ENCODE data around the gene FKBP11. TPM values are rescaled to one million over a fixed set of nuclear protein-coding genes. Genes with fewer than 3 reads are reported as not detected.
"Not testable (repeated sequence)": the region's sequence is repeated elsewhere in the genome, so short reads cannot be mapped to it uniquely, and the experiment has no call there.

The FKBP11 gene
- total and polyA plus RNA-seq, 2 donors: 17.7 to 19.4 TPM

GRCh38 chr12:48882315-48882687 lies 43.0 kb downstream of the FKBP11 start:
- H3K27ac ChIP-seq (ENCODE audit: low read depth): no peak overlapping the region
- H3K4me3 ChIP-seq (ENCODE audit: low read depth, low read length): no peak overlapping the region
- DNase-seq (ENCODE audit: extremely low spot score): no peak
- WGBS: 10% methylated on average over 10 of the region's 10 CpGs
- no peaks in the 10 kb centered on the region for H3K36me3 ChIP-seq (ENCODE audit: insufficient read depth)
- no peaks in the 10 kb centered on the region for H3K4me1 ChIP-seq (ENCODE audit: insufficient read depth)

DNA sequence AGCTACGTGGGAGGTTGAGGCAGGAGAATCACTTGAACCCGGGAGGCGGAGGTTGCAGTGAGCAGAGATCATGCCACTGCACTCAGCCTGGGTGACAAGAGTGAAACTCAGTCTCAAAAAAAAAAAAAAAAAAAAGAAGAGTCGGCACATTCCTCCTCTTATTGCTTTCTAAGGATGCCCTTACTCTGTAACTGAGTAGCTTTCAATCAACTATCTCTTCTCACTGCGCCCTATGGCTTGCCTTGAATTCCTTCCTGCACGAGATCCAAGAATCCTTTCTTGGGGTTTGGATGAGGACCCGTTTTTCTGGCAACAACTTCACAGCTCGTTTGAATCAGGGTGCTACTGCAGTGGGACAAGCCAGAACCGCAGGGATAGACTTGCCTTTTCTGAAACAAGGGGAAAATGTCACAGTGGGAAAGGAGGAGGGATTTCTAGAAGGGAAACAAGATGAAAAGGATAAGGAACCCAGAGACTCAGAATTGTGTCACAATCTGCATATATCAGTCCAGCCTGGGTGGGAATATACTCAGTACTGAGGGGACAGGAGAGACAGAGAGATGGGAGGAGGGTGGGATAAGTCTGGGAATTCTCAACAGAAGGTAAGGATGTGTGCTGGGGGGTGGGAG lies 43.5 kb downstream of the FKBP11 start:
- Histone ChIP-seq H3K27ac (ENCODE audit: low read depth) (no peak overlapping the region), H3K36me3 (ENCODE audit: insufficient read depth) (no peaks in the 10 kb centered on the region), H3K4me3 (ENCODE audit: low read depth, low read length) (no peak overlapping the region), H3K4me1 (ENCODE audit: insufficient read depth) (no peaks in the 10 kb centered on the region)
- WGBS: 34% methylated on average over 9 of the region's 9 CpGs
- no peak for DNase-seq (ENCODE audit: extremely low spot score)

DNA sequence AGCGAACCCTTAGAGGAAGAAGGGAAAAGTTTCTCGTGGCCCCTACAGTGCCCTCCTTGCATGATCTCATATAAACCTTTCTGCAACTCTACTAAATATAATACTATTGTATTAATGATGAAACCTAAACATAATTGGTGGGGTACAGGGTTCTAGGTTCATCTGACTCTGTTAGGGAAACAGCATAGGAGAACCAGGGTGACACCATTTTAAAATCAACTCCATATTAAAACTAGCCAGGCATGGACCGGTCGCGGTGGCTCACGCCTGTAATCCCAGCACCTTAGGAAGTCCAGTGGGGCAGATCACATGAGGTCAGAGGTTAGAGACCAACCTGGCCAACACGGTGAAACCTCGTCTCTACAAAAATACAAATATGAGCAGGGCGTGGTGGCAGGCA lies 44.6 kb downstream of the FKBP11 start:
- no peak for DNase-seq (ENCODE audit: extremely low spot score)

GRCh38 chr12:48878548-48878947 lies 46.7 kb downstream of the FKBP11 start:
- 37% methylated on average over 2 of the region's 2 CpGs for WGBS
- DNase-seq (ENCODE audit: extremely low spot score): no peak
- no peak overlapping the region for H3K27ac ChIP-seq (ENCODE audit: low read depth)
- H3K4me1 ChIP-seq (ENCODE audit: insufficient read depth): no peaks in the 10 kb centered on the region
- no peak overlapping the region for H3K4me3 ChIP-seq (ENCODE audit: low read depth, low read length)
- H3K36me3 ChIP-seq (ENCODE audit: insufficient read depth): no peaks in the 10 kb centered on the region

More for the DNA sequence above, 44.6 kb downstream of the FKBP11 start:
- Histone ChIP-seq H3K4me1 (ENCODE audit: insufficient read depth) (no peaks in the 10 kb centered on the region), H3K27ac (ENCODE audit: low read depth) (no peak overlapping the region), H3K4me3 (ENCODE audit: low read depth, low read length) (no peak overlapping the region), H3K36me3 (ENCODE audit: insufficient read depth) (no peaks in the 10 kb centered on the region)
- 81% methylated on average over 9 of the region's 9 CpGs for WGBS

DNA sequence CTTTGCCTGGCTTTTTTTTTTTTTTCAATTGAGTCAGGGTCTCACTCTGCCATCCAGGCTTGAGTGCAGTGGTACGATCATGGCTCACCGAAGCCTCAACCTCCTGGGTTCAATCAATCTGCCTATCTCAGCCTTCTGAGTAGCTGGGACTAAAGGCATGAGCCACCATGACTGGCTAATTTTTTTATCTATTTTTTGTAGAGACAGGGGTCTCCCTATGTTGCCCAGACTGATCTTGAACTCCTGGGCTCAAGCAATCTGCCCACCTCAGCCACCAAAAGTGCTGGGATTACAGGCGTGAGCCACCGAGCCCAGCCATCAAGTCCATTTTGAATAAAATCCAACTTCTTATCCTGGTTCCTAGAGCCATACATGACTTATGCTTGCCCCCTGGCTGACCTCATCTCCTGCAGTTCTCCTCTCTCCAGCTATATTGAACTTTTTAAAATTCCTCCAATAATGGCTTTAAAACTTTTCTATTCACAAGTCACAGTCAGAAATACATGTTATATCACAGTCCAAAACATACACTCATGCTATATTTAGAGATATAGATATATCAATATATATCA lies 49.3 kb downstream of the FKBP11 start:
- no peak overlapping the region for H3K4me3 ChIP-seq (ENCODE audit: low read depth, low read length)
- WGBS: 84% methylated on average over 4 of the region's 4 CpGs
- H3K4me1 ChIP-seq (ENCODE audit: insufficient read depth): no peaks in the 10 kb centered on the region
- no peak for DNase-seq (ENCODE audit: extremely low spot score)
- no peaks in the 10 kb centered on the region for H3K36me3 ChIP-seq (ENCODE audit: insufficient read depth)
- H3K27ac ChIP-seq (ENCODE audit: low read depth): no peak overlapping the region

DNA sequence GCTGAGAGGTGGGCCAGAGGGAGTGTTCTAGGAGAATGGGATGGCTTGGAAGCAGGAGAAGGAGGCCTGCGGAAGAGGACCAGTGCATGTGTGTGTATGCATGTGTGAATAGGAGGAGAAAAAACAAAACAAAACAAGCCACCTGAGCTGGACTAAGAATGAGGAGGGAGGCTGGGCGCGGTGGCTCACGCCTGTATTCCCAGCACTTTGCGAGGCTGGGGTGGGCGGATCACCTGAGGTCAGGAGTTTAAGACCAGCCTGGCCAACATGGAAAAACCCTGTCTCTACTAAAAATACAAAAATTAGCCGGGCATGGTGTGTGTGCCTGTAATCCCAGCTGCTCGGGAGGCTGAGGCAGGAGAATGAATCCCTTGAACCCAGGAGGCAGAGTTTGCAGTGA lies 51.8 kb downstream of the FKBP11 start:
- not testable (repeated sequence) for DNase-seq (ENCODE audit: extremely low spot score); H3K4me1 ChIP-seq (ENCODE audit: insufficient read depth); H3K36me3 ChIP-seq (ENCODE audit: insufficient read depth); H3K27ac ChIP-seq (ENCODE audit: low read depth); H3K4me3 ChIP-seq (ENCODE audit: low read depth, low read length)
- 86% methylated on average over 8 of the region's 8 CpGs for WGBS

GRCh38 chr12:48873096-48873495 lies 52.2 kb downstream of the FKBP11 start:
- no peak overlapping the region for H3K27ac ChIP-seq (ENCODE audit: low read depth)
- no peak for DNase-seq (ENCODE audit: extremely low spot score)
- WGBS: 75% methylated on average over 4 of the region's 4 CpGs
- no peaks in the 10 kb centered on the region for H3K4me1 ChIP-seq (ENCODE audit: insufficient read depth)
- no peak overlapping the region for H3K4me3 ChIP-seq (ENCODE audit: low read depth, low read length)
- no peaks in the 10 kb centered on the region for H3K36me3 ChIP-seq (ENCODE audit: insufficient read depth)

Small RNA genes within 50 kb of the gene (small RNA-seq; reads per million reads assigned to genes)
- gene AC073610.1 (not detected), gene RNU6-600P (not detected)

Other genes starting within 250 kb of the FKBP11 start
- 55.3 TPM for gene KANSL2, start 243.3 kb downstream of the FKBP11 start, total RNA-seq
- 27.5 TPM for gene KANSL2, start 243.3 kb downstream of the FKBP11 start, polyA plus RNA-seq
- 45.6 TPM for gene CCNT1, start 208.8 kb downstream of the FKBP11 start, total RNA-seq
- 9.0 TPM for gene CCNT1, start 208.8 kb downstream of the FKBP11 start, polyA plus RNA-seq
- gene ADCY6, start 136.4 kb downstream of the FKBP11 start, total RNA-seq: 30.2 TPM
- 23.9 TPM for gene ADCY6, start 136.4 kb downstream of the FKBP11 start, polyA plus RNA-seq
- 15.1 TPM for gene CACNB3, start 107.0 kb downstream of the FKBP11 start, total RNA-seq
- gene CACNB3, start 107.0 kb downstream of the FKBP11 start, polyA plus RNA-seq: 22.2 TPM
- 52.2 TPM for gene DDX23, start 73.3 kb downstream of the FKBP11 start, total RNA-seq
- 62.8 TPM for gene DDX23, start 73.3 kb downstream of the FKBP11 start, polyA plus RNA-seq
- gene RND1, start 59.6 kb downstream of the FKBP11 start, total RNA-seq: 0.53 TPM
- gene RND1, start 59.6 kb downstream of the FKBP11 start, polyA plus RNA-seq: 1.8 TPM
- 25.1 TPM for gene ARF3, start 32.0 kb upstream of the FKBP11 start, total RNA-seq
- 78.6 TPM for gene ARF3, start 32.0 kb upstream of the FKBP11 start, polyA plus RNA-seq
- gene WNT10B, start 46.2 kb upstream of the FKBP11 start, total RNA-seq: 0.79 TPM
- gene WNT10B, start 46.2 kb upstream of the FKBP11 start, polyA plus RNA-seq: 1.2 TPM
- not detected for gene WNT1, start 52.8 kb upstream of the FKBP11 start, total RNA-seq
- not detected for gene WNT1, start 52.8 kb upstream of the FKBP11 start, polyA plus RNA-seq
- gene DDN, start 73.9 kb upstream of the FKBP11 start, total RNA-seq: 0.74 TPM
- not detected for gene DDN, start 73.9 kb upstream of the FKBP11 start, polyA plus RNA-seq
- 41.8 TPM for gene PRKAG1, start 93.3 kb upstream of the FKBP11 start, total RNA-seq
- gene PRKAG1, start 93.3 kb upstream of the FKBP11 start, polyA plus RNA-seq: 63.3 TPM
- 30.5 TPM for gene KMT2D, start 135.3 kb upstream of the FKBP11 start, total RNA-seq
- gene KMT2D, start 135.3 kb upstream of the FKBP11 start, polyA plus RNA-seq: 22.0 TPM
- gene RHEBL1, start 144.5 kb upstream of the FKBP11 start, total RNA-seq: not detected
- gene RHEBL1, start 144.5 kb upstream of the FKBP11 start, polyA plus RNA-seq: 0.68 TPM
- gene DHH, start 169.3 kb upstream of the FKBP11 start, total RNA-seq: 2.3 TPM
- gene DHH, start 169.3 kb upstream of the FKBP11 start, polyA plus RNA-seq: 2.7 TPM
- 52.4 TPM for gene LMBR1L, start 185.4 kb upstream of the FKBP11 start, total RNA-seq
- gene LMBR1L, start 185.4 kb upstream of the FKBP11 start, polyA plus RNA-seq: 53.9 TPM
- gene TUBA1B, start 205.9 kb upstream of the FKBP11 start, total RNA-seq: 941 TPM
- 999 TPM for gene TUBA1B, start 205.9 kb upstream of the FKBP11 start, polyA plus RNA-seq

All from urinary bladder (tissue), 4 donors.